Stimulated activated CD4-positive, alpha-beta T cell treated with anti-CD3 and anti-CD28 coated beads, Interleukin-2, amount 100 ng/mL, for 48 hours (primary cell): ENCODE measurements around the gene ODAD4.

Experiments used
- DNase-seq, 2 donors: peaks; one replicate each; pipeline ENCODE4 v3.0.0-alpha.2; 2020

The ODAD4 gene

GRCh38 chr17:41944943-41945342 is 14.5 kb downstream of the ODAD4 start:
- DNase-seq: no peak

- no peak for DNase-seq
These were observed 18.5 kb downstream of the ODAD4 start for GRCh38 chr17:41948762-41949460.

DNA sequence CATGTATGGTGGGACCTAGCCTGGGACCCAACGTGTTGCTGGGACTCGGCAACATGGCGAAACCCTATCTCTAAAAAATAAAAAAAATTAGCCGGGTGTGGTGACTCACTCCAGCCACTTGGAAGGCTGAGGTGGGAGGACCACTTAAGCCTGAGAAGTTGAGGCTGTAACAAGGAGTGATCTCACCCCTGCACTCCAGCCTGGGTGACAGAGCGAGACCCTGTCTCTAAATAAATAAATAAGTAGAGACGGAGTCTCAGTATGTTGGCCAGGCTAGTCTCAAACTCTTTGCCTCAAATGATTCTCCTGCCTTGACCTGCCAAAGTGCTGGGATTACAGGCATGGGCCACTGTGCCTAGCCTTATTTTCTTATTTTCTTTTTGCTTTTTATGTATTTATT is 26.1 kb downstream of the ODAD4 start:
- no peak for DNase-seq

GRCh38 chr17:41957031-41957868 is 26.8 kb downstream of the ODAD4 start:
- DNase-seq: no peak

DNA sequence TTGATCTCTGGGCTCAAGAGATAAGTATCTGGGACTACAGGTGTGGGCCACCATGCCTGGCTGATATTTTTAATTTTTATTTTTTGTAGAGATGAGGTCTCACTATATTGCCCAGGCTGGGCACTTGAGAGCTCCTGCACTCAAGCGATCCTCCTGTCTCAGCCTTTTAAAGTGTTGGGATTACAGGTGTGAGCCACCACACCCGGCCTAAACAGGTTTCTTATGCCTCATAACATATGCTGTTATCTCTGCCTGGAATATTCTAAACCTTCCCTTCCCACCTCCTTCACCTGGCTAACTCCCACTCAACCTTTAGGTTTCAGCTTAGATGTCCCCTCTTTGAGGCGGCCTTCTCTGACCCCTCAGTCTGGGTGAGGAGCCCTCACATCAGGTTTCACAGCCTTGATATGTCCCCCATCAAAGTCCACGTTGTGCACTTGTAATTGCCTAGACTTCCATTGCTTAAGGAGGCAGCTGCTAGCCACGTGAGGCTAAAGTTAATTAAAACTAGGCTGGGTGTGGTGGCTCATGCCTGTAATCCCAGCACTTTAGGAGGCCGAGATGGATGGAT is 27.5 kb downstream of the ODAD4 start:
- no peak for DNase-seq

DNA sequence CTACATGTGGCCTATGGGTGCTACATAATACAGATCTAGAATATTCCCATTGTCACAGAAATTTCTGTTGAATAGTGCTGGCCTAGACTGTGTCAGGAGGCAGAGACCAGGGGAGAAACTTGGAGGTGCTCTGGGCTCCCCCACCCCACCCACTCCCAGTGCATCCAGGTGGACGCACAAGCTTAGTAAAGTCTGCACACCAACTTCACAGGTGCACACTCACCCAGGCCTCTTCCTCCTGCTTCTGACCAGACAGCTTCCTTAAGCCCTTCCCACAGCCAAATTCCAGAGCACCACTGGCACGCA is 28.6 kb downstream of the ODAD4 start:
- DNase-seq: no peak

GRCh38 chr17:41959336-41960095 is 29.1 kb downstream of the ODAD4 start:
- no peak for DNase-seq

- no peak for DNase-seq
These were observed 31.7 kb downstream of the ODAD4 start for GRCh38 chr17:41962111-41962510.

DNA sequence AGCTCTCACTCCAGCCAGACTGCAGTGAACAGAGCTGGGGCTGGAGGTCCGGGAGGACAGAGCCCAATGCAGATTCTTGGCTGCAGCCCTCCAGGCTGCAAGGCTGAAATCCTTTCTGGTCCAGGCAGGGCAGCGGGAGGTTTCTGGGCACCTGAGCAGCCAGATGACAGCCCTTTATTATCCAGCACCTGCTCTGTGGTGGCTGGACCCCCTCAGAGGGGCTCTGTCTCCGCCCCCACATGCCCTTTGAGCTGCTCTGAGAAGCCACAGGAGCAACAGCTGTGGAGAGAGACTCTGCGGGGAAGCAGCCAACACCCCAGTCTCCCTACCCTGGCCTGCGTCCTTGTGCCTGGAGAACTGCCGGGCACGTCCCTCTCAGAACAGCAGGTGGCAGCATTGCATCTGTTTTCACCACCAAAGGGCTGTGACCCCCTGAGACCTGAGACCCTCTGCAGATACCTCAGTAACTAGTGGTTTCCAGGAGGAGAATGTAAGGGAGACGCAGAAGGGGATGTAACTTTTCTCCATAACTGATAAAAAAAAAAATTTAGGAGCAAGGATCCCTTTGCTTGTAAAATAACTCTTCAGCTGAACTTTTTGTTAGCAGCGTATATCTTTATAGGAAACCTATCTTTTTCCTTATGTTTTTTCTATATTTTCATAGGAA is 32.5 kb downstream of the ODAD4 start:
- DNase-seq: peak; percentile 63 to 74

DNA sequence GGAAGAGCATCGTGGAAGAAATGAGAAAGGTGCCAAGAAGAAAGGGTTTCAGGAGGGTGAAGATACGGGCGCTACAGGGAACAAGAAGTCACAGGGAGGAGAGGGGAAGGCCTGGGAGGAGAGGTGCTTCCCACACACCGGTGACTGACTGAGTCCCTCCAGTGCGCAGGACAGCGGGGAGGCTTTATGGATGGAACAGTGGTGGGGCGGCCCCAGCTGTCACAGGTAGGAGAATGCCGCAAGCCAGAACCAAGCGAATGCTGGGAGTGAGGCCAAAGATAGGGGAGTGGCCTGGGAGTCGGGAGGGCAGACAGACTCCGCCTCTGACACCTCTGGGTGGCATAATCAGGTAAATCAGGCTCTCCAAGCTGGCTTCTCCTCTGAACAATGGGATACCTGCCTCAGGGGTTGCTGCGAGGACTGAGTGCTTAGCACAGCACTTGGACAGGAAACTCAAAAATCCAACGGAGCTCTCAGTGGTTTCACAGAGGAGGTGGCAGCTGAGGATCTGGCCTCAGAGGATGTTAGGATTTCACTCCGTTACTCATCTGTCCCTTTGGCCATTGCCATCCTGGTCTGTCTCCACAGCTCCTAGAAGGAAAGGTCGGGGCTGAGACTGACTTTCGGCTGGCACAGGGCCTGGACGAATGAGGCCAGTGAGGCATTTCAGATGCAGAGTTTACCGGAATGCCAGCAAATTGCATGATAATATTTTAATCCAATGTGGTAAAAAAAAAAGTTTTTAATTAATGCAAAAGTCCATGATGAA is 35.5 kb downstream of the ODAD4 start:
- DNase-seq: peak; percentile 55 to 62

GRCh38 chr17:41966463-41967140 is 36.2 kb downstream of the ODAD4 start, which contains the start of gene CNP:
Gene CNP (plus strand): TSS chr17:41966795. CDS start chr17:41966885, 90 bp downstream.
- DNase-seq: peak; percentile 87 to 90

DNA sequence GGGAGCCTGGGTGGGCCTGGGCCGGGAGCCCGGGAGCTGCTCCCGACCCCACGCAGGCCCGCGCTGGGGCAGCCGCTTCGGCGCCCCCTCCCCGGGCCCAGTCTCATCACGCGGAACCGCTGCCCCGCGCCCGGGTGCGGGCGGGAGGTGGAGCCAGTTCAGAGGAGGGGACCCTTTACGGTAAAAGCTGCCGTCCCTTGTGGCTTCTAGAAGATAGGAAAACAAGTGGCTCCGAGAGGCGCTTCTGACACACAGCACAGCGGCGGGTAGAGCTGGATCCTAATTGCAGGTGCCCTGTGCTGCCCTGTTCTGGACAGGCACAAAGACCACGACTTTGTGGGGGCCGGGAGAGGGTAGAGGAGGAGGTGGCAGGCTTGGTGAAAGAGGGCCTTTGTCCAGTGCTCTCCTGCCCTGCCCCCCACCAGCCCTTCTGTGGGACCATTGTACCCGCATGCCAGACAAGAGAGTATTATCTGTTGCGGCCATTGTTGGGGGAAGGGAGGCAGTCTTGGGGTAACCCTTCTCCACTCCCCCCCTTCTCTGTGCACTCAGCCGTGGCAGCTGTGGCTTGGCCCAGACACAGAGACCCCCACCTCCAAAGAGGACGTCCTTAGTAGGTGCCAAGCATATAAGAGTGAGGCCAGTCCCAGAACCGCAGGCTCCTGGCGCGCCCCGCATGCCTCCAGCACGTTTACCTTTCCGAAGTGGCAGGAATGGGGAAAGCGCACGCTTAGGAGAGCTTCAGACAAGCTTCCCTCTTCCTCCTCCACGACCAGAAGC is 36.9 kb downstream of the ODAD4 start:
- peak; percentile 20 to 27 for DNase-seq

DNA sequence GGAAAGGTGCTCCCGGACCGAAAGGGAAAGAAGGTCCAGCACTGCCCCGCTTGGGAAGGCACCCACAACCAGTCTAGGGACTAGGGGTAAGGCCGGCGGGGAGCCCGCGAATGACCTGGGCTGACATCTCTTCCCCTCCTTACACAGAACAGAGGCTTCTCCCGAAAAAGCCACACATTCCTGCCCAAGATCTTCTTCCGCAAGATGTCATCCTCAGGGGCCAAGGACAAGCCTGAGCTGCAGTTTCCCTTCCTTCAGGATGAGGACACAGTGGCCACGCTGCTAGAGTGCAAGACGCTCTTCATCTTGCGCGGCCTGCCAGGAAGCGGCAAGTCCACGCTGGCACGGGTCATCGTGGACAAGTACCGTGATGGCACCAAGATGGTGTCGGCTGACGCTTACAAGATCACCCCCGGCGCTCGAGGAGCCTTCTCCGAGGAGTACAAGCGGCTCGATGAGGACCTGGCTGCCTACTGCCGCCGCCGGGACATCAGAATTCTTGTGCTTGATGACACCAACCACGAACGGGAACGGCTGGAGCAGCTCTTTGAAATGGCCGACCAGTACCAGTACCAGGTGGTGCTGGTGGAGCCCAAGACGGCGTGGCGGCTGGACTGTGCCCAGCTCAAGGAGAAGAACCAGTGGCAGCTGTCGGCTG is 37.6 kb downstream of the ODAD4 start:
- no peak for DNase-seq

DNA sequence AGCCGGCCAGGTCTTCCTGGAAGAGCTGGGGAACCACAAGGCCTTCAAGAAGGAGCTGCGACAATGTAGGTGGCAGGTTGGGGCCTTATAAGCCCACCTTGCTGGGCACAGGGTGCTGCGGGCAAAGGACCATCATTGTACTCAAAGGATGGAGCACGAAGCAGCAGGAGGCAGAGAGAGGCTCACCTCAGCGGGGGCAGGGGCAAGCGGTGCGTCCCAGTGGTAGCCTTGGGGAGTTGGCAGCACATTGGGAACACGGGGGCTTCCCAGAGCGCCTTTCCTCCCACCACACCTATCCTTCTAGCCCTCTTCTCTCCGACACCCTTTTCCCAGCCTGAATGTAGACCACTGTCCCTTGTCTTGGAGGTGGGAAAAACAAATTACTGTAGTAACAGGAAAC is 38.3 kb downstream of the ODAD4 start:
- DNase-seq: no peak

GRCh38 chr17:41970901-41971331 is 40.5 kb downstream of the ODAD4 start:
- no peak for DNase-seq

- no peak for DNase-seq
These were observed 41.5 kb downstream of the ODAD4 start for GRCh38 chr17:41971721-41972523.

GRCh38 chr17:41972571-41973407 is 42.4 kb downstream of the ODAD4 start:
- no peak for DNase-seq

DNA sequence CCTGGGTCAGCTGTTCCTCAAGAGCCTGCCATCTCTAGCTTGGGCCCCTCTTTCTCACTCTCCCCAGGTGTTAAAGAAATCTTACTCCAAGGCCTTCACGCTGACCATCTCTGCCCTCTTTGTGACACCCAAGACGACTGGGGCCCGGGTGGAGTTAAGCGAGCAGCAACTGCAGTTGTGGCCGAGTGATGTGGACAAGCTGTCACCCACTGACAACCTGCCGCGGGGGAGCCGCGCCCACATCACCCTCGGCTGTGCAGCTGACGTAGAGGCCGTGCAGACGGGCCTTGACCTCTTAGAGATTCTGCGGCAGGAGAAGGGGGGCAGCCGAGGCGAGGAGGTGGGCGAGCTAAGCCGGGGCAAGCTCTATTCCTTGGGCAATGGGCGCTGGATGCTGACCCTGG is 43.0 kb downstream of the ODAD4 start:
- no peak for DNase-seq
